ENCODE results near the gene CSRP2. TPM values are rescaled to one million over a fixed set of nuclear protein-coding genes. Genes with fewer than 3 reads are reported as not detected.

CSRP2 gene
- total RNA-seq, 1 donor from 2014 or later: 149 TPM

DNA sequence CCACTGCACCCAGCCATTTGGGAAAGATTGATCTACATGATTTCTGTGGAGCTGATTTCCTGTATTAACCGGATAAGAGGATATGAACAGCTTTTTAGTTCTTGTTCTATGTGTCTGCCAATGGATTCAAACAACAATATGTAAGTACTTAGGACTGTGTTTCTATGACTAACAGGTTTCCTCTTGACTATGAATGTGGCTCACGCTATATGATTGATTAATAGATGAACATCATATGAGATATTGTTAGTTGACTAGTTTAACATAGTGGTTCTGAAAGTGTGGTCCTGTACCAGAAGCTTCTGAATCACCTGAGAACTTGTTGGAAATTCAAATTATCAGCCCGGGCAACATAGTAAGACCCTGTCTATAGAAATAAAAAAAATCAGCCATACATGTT is 12.8 kb upstream of the CSRP2 start:
- DNase-seq: no peak

- no peak for DNase-seq
Measured at GRCh38 chr12:76890151-76891143, 11.6 kb upstream of the CSRP2 start.

GRCh38 chr12:76888775-76889174 is 10.0 kb upstream of the CSRP2 start:
- no peak for DNase-seq

DNA sequence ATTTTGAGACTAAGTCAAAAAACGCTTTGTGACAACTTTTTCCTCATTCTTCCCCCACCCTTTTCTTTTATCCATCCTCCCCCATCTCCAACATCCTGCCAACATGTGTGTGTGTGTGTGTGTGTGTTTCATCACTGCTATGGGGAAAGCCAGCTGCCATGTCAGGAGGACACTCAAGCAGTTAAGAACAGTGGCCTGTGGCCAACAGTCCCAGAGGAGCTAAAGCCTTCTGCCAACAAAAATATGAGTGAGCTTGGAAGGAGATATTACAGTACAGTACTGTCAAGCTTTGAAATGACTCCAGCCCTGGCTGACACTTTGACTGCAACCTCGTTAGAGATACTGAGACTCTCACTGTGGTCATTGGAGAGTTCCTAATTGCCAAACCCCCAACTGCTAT is 5.0 kb upstream of the CSRP2 start:
- DNase-seq: no peak

DNA sequence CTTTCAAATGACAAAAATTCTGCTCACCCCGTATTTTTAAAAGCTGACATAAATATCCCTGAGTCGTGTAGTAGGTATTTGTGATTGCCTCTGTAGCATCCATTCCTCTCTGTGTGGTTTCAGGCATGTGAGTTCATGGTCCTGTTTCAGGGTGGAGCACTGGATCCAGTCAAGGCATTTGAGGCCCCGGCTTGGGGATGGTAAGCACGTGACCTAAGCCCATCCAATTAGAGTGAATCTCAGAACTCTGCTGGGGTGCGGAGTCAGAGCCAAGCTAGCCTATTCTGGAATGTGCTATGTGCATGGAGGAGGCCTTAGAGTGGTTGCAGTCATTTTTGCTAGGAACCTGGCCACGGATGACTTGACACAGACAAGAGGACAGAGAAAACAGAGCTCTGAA is 4.3 kb upstream of the CSRP2 start:
- no peak for DNase-seq

- no peak for DNase-seq
Measured at GRCh38 chr12:76882367-76882766, 3.5 kb upstream of the CSRP2 start.

- no peak for DNase-seq
Measured at GRCh38 chr12:76881142-76881541, 2.3 kb upstream of the CSRP2 start.

GRCh38 chr12:76880519-76881023 is 1.8 kb upstream of the CSRP2 start:
- no peak for DNase-seq

DNA sequence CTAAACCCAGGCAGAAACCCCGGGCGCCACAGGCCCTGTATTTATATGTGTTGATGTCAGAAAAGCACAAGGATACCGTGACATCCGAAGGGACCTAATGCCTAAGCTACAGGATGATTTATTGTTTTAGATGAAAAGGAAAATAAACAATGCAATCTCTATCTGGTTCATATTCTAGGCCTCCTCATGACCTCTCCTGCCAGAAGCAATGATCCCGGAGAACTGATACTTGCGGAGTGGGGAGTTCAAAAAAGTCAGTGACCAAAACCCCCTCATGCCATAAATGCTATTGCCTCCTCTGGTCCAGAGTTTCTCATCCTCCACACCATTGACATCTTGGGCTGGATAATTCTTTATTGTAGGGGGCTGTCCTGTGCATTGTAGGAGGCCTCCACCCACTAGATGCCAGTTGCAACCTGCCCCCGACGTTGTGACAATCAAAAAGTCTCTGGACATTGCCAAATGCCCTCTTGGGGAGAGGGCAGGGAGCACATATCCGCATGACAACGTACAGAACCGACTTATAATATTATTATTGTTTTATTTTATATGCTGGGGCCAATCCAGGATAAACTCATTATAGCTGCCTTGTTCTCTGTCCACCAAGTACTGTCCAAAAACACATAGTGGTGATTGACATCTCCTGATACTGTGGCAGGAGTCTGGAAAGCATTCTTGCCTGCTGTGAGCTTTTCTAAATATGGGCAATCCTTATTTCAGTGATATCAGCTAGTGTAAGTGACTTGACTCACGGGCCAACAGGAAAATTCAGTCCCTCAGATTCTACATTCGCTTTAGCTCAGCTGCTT is 1.1 kb upstream of the CSRP2 start:
- no peak for DNase-seq

GRCh38 chr12:76878099-76878898 is 520 bp downstream of the CSRP2 start:
- no peak for DNase-seq

DNA sequence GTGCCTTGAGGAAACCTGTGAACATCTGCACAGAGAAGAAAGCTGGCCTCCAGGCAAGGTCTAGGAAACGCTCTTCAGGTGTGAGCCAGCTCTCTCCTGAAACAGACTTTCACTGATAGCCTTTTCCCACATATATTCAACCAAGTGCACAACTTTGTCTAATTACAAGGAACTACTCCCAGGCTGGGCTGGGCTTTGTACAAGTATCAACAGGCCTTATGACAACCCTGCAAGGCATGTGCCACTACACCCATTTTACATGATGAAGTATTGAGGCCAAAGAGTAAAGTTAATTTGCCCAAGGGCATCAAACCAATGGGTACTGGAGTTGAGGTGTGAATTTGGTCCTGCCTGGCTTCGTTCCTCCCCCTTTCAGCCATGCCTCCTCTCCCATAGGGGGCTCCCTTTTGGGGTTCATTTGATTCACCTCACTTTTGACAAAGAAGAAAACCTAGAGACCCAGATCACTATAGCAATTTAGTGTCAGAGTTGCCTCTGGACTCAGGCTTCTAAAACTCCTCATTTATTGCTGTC is 2.1 kb downstream of the CSRP2 start:
- no peak for DNase-seq

DNA sequence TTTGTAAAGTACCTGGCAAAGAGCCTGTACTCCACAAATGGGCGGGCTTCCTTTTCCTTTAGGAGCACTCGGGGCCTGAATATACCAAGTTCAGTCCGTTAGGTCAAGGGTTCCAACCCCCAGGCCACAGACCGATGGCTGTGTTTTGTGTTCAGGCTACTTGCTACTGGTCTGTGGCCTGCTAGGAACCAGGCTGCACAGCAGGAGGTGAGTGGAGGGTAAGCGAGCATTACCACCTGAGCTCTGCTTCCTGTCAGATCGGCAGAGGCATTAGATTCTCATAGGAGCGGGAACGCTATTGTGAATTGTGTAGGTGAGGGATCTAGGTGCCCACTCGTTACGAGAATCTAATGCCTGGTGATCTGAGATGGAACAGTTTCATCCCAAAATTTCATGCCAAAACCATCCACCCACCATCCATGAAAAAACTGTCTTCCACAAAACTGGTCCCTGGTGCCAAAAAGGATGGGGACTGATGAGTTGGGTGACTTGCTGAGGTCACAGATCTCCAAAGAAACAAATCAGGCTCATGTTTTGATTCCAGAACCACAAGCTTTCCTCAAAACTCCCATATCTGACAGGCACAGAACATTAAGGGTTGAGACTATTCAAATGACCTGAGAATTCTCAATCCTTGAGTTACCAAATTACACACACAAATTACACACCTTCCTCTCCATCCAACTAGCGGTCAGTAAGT is 4.2 kb downstream of the CSRP2 start:
- DNase-seq: no peak

- no peak for DNase-seq
Measured at GRCh38 chr12:76874027-76874426, 4.8 kb downstream of the CSRP2 start.

GRCh38 chr12:76872415-76872814 is 6.4 kb downstream of the CSRP2 start:
- no peak for DNase-seq

DNA sequence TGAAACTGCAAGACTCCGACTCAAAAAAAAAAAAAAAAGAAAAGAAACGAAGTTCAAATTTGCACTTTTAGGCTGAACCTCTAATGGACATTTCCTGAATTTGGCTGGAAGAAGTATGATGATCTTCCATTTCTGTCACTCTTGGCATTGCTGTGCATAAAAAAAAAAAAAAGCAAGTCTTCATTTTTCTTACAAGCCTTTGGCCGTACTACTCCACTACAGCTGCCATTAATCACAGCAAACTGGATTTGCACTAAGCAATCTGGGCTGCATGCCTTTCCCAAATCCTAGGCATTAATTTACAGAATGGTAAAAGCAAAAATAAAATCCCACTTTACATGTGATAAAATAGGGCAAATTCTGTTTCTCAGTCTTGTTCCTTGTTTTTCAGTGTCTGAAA is 7.1 kb downstream of the CSRP2 start:
- no peak for DNase-seq

DNA sequence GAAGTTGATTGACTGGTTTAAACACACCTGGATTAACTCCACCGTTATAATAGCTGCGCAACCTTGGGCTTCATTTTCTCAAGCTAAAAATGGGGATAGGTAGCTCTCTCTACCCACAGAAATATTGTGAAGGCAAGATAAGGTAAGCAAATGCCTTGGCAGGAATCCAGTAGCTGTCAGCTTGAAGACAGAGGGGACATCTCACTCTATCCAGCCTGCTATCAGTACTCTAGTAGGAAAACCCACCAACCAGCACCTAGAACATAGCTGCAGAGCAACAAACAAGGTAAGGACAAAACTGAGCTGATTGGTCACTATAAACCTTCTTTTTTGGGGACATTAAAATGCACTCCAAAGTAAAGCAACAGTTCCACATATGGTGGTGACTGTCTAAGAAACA is 7.7 kb downstream of the CSRP2 start:
- DNase-seq: no peak

- no peak for DNase-seq
Measured at GRCh38 chr12:76866726-76867125, 12.1 kb downstream of the CSRP2 start.

- DNase-seq: no peak
Measured at GRCh38 chr12:76866151-76866567, 12.7 kb downstream of the CSRP2 start.

DNA sequence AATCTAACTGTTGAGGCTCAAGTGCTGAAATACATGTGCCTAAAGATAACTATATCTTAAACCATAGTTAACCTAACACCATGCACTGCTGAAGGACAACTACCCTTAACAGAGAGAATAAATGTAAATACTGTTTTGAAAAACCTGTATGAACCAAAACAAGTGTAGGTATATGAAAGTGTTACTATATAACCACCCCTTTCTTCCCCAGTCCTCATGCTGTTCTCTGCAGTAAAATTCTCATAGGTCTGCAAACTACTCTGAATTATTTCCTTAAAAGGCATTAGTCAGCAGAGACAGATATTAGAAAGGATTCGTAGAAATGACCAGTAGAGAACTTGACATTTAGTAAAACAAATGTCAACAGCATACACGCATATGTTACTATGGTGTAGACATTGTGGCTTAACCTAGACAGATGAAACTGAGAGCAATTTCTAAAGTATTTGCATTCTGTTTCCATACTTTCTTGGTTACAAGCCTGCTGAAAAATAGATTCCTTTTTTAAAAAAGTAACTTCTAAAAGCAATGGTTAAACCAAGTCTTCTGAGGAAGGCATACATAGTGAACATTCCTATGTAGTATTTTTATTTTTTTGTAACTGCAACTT is 13.9 kb downstream of the CSRP2 start:
- no peak for DNase-seq

GRCh38 chr12:76863837-76864236 is 15.0 kb downstream of the CSRP2 start:
- DNase-seq: no peak
